Measurements from ENCODE around the gene PHACTR2.

DNA sequence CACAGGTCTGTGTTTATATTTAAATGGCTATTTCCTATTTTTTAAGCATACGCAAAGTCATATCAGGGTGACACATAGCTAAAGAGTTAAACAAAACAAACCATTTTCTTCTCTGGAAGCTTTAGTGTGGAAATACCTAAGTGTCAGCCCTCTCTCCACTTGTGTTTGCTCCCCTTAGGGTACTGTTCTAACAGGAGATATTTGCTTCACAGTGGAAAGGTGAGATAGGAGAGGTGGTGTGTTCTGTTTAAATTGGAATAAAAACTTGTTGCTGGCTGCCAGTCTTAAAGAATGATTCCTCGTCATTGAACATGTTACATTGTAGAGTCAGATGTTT lies 18.9 kb downstream of the PHACTR2 start:
- TF ChIP-seq, protein P1, sequence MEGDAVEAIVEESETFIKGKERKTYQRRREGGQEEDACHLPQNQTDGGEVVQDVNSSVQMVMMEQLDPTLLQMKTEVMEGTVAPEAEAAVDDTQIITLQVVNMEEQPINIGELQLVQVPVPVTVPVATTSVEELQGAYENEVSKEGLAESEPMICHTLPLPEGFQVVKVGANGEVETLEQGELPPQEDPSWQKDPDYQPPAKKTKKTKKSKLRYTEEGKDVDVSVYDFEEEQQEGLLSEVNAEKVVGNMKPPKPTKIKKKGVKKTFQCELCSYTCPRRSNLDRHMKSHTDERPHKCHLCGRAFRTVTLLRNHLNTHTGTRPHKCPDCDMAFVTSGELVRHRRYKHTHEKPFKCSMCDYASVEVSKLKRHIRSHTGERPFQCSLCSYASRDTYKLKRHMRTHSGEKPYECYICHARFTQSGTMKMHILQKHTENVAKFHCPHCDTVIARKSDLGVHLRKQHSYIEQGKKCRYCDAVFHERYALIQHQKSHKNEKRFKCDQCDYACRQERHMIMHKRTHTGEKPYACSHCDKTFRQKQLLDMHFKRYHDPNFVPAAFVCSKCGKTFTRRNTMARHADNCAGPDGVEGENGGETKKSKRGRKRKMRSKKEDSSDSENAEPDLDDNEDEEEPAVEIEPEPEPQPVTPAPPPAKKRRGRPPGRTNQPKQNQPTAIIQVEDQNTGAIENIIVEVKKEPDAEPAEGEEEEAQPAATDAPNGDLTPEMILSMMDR (IDR thresholded peaks at IDR 0.05): no peak
- no peak for TF ChIP-seq ZFX (IDR thresholded peaks at IDR 0.05; ENCODE audit: borderline replicate concordance)

All from 22Rv1 (cell line).